Measurements from ENCODE around the gene CBL. TPM values are rescaled to one million over a fixed set of nuclear protein-coding genes. Genes with fewer than 3 reads are reported as not detected.

CBL gene
- total and polyA plus RNA-seq, 2 experiments from 2014 or later = 31.6 to 67.6 TPM

DNA sequence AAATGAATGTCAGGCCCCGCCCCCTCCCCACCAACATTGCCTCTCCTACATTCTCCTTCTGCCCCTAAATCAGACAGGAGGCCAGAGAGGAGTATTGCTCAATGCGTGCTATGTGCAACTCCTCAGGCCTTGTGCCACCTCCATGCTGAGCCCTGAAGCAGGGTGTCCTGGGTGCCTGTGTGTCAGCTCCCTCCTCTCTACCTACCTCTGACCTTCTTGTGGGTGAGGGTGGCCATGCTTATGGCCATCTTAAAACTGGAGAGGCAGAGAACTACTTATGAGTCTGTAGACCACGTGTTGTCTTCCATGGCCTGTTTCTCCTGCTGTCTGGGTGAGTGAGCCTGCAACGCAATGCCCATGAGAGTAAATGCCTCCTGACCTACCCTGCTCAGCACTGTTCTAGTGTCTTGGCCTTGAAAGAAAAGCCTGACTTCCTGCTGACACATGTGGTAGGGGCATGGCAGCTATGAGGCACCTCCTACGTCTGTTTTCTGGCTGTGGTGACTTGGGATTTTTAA is 100.3 kb downstream of the CBL start (continued):
- TF ChIP-seq, protein P1, sequence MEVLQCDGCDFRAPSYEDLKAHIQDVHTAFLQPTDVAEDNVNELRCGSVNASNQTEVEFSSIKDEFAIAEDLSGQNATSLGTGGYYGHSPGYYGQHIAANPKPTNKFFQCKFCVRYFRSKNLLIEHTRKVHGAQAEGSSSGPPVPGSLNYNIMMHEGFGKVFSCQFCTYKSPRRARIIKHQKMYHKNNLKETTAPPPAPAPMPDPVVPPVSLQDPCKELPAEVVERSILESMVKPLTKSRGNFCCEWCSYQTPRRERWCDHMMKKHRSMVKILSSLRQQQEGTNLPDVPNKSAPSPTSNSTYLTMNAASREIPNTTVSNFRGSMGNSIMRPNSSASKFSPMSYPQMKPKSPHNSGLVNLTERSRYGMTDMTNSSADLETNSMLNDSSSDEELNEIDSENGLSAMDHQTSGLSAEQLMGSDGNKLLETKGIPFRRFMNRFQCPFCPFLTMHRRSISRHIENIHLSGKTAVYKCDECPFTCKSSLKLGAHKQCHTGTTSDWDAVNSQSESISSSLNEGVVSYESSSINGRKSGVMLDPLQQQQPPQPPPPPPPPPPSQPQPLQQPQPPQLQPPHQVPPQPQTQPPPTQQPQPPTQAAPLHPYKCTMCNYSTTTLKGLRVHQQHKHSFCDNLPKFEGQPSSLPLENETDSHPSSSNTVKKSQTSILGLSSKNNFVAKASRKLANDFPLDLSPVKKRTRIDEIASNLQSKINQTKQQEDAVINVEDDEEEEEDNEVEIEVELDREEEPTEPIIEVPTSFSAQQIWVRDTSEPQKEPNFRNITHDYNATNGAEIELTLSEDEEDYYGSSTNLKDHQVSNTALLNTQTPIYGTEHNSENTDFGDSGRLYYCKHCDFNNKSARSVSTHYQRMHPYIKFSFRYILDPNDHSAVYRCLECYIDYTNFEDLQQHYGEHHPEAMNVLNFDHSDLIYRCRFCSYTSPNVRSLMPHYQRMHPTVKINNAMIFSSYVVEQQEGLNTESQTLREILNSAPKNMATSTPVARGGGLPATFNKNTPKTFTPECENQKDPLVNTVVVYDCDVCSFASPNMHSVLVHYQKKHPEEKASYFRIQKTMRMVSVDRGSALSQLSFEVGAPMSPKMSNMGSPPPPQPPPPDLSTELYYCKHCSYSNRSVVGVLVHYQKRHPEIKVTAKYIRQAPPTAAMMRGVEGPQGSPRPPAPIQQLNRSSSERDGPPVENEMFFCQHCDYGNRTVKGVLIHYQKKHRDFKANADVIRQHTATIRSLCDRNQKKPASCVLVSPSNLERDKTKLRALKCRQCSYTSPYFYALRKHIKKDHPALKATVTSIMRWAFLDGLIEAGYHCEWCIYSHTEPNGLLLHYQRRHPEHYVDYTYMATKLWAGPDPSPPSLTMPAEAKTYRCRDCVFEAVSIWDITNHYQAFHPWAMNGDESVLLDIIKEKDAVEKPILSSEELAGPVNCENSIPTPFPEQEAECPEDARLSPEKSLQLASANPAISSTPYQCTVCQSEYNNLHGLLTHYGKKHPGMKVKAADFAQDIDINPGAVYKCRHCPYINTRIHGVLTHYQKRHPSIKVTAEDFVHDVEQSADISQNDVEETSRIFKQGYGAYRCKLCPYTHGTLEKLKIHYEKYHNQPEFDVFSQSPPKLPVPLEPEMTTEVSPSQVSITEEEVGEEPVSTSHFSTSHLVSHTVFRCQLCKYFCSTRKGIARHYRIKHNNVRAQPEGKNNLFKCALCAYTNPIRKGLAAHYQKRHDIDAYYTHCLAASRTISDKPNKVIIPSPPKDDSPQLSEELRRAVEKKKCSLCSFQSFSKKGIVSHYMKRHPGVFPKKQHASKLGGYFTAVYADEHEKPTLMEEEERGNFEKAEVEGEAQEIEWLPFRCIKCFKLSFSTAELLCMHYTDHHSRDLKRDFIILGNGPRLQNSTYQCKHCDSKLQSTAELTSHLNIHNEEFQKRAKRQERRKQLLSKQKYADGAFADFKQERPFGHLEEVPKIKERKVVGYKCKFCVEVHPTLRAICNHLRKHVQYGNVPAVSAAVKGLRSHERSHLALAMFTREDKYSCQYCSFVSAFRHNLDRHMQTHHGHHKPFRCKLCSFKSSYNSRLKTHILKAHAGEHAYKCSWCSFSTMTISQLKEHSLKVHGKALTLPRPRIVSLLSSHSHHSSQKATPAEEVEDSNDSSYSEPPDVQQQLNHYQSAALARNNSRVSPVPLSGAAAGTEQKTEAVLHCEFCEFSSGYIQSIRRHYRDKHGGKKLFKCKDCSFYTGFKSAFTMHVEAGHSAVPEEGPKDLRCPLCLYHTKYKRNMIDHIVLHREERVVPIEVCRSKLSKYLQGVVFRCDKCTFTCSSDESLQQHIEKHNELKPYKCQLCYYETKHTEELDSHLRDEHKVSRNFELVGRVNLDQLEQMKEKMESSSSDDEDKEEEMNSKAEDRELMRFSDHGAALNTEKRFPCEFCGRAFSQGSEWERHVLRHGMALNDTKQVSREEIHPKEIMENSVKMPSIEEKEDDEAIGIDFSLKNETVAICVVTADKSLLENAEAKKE (CRISPR knock-in tag; IDR thresholded peaks at IDR 0.05) = no peak
- TF ChIP-seq STAT1 (IDR thresholded peaks at IDR 0.05; ENCODE audit: unreplicated experiment) = no peak
- no peak for TF ChIP-seq CREB1 (CRISPR knock-in tag; IDR thresholded peaks at IDR 0.05; ENCODE audit: low read depth)
- TF ChIP-seq ZNF114 (CRISPR knock-in tag; IDR thresholded peaks at IDR 0.05) = no peak

- no peak for TF ChIP-seq EZH2 (IDR thresholded peaks at IDR 0.05; ENCODE audit: low read depth, unreplicated experiment)
- peak in 1 of 2 experiments; percentile 57; a peak in 2 of 4 replicates for TF ChIP-seq CTCF (conservative IDR thresholded peaks at IDR 0.05; ENCODE audit: low read depth in 2 of 2)
- no peak for TF ChIP-seq ZNF114 (CRISPR knock-in tag; IDR thresholded peaks at IDR 0.05)
- TF ChIP-seq NANOG (IDR thresholded peaks at IDR 0.05; ENCODE audit: borderline replicate concordance) = no peak
- TF ChIP-seq, protein P1 (CRISPR knock-in tag; IDR thresholded peaks at IDR 0.05) = no peak
- Histone ChIP-seq H3K27ac (ENCODE audit: low read depth) (peak overlapping the region; percentile 52; the same call in 1 of the 2 replicates), H3K9me2 (ENCODE audit: insufficient read depth) (no peaks in the 10 kb centered on the region), H3K27me3 (ENCODE audit: insufficient read depth) (no peaks in the 10 kb centered on the region), H4K20me1 (replicated peaks; ENCODE audit: insufficient read depth) (peaks cover 14% of the 10 kb centered on the region), H2AFZ (no peak overlapping the region), H3K4me1 (ENCODE audit: insufficient read depth) (peaks cover 12% of the 10 kb centered on the region; the same call in 1 of the 2 replicates), H3K4me2 (no peak overlapping the region), H3F3A (replicated peaks; ENCODE audit: low read depth) (0 out of 2 replicates have a peak, but pooled peaks cover 4% of the 10 kb centered on the region), H3K4me3 (no peak overlapping the region), H3K79me2 (replicated peaks; ENCODE audit: insufficient read depth) (no peaks in the 10 kb centered on the region), H3K36me3 (ENCODE audit: insufficient read depth) (peaks cover 22% of the 10 kb centered on the region)
- peaks cover 12% of the 10 kb centered on the region for H3K27me3 Mint-ChIP-seq (ENCODE audit: insufficient read depth, low read depth, poor library complexity)
- no peaks in the 10 kb centered on the region; the same call in 2 of the 3 replicates for H3K9me3 Mint-ChIP-seq
- ATAC-seq = peak; percentile 56
- no peak overlapping the region for H3K27ac Mint-ChIP-seq
- DNase-seq (ENCODE audit: low spot score) = peak; percentile 48
- H3K36me3 Mint-ChIP-seq (ENCODE audit: low read depth) = peaks cover 38% of the 10 kb centered on the region
- H3K4me1 Mint-ChIP-seq = peaks cover 17% of the 10 kb centered on the region
- no peak overlapping the region for H3K4me3 Mint-ChIP-seq
These were observed 101.1 kb downstream of the CBL start for GRCh38 chr11:119307219-119307618.

Measured in GM23338 (cell line).